ENCODE results near the gene DNTTIP2. TPM values are rescaled to one million over a fixed set of nuclear protein-coding genes. Genes with fewer than 3 reads are reported as not detected.
"Not testable (repeated sequence)": the region's sequence is repeated elsewhere in the genome, so short reads cannot be mapped to it uniquely, and the experiment has no call there.

DNTTIP2 gene
- total RNA-seq, 2 experiments from 2014 or later = 67.6 to 72.1 TPM

DNA sequence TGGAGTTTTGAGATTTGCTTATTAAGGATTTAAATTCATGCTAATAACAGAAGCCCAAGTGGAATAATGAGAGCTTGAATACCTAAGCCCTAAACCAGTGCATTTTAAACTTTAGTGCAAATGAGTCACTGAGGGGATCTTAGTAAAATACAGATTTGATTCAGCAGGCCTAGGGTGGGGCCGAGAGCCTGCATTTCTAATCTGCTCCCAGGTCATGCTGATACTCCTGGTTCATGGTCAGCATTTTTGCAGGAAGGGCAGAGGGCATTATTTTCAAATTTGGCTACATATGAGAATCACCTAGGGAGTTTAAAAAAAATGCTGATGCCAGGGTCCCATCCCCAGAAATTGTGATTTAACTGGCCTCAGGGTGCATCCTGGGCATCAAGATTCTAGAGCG lies 39.3 kb downstream of the DNTTIP2 start:
- Mint-ChIP-seq H3K27ac (no peak overlapping the region), H3K9me3 (ENCODE audit: insufficient read depth) (no peaks in the 10 kb centered on the region), H3K27me3 (ENCODE audit: low read depth) (no peaks in the 10 kb centered on the region), H3K4me3 (no peak overlapping the region), H3K36me3 (ENCODE audit: low read depth) (peaks cover 2% of the 10 kb centered on the region), H3K4me1 (ENCODE audit: low read depth) (peaks cover 7% of the 10 kb centered on the region)
- no peak for DNase-seq
- no peak for ATAC-seq
- POLR2A ChIA-PET = no interaction called here
- CTCF ChIA-PET = interaction anchor here (2.6 kb wide), 1 partner anchor 210 kb away, joined by 11 read pairs; no protein-coding TSS in a partner anchor

DNA sequence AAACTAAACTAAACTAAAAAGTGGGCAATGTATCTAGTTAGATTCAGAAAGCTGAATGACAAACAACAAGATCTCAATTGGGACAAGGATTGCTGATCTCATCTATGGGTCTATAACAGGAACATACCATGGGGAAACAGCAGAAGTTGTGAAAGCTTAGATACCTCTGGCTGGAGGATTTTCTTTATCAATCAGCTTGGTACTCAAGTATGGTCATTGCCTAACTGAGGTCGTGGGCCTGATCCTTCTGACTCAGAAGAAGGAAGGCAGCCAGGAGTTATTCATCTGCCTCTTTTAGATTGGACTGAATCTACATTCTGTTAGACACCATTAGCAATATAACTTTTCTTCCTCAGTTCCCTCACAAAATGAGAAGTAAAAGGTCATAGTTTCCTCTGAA lies 39.7 kb downstream of the DNTTIP2 start:
- Mint-ChIP-seq H3K36me3 (ENCODE audit: low read depth) (peaks cover 3% of the 10 kb centered on the region), H3K27me3 (ENCODE audit: low read depth) (no peaks in the 10 kb centered on the region), H3K27ac (no peak overlapping the region), H3K4me1 (ENCODE audit: low read depth) (peaks cover 2% of the 10 kb centered on the region), H3K9me3 (ENCODE audit: insufficient read depth) (no peaks in the 10 kb centered on the region), H3K4me3 (no peak overlapping the region)
- no peak for ATAC-seq
- DNase-seq = no peak
- ChIA-PET POLR2A (no interaction called here), CTCF (interaction anchor here (2.6 kb wide), 1 partner anchor 210 kb away, joined by 11 read pairs; no protein-coding TSS in a partner anchor)

DNA sequence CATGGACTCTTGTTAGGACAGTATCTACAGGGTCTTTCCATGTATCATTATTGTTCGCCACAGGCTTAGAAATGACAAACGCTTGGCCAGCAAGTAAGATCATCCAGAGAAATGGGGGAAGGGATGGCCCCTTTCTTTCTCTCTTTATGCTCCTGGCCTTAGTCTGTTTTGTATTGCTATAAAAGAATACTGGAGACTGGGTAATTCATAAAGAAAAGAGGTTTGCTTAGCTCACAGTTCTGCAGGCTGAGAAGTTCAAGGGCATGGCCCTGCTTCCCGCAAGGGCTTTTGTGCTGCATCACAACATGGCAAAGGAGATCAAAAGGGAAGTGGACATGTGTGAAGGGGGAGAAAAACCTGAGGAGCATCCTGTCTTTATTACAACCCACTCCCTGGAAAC lies 41.0 kb downstream of the DNTTIP2 start:
- peaks cover 5% of the 10 kb centered on the region for H3K36me3 Mint-ChIP-seq (ENCODE audit: low read depth)
- no peak overlapping the region for H3K27ac Mint-ChIP-seq
- CTCF ChIA-PET = interaction anchor here (1.3 kb wide), 1 partner anchor 24 kb away, joined by 3 read pairs; no protein-coding TSS in a partner anchor
- no peaks in the 10 kb centered on the region for H3K4me1 Mint-ChIP-seq (ENCODE audit: low read depth)
- H3K4me3 Mint-ChIP-seq = no peak overlapping the region
- no peak for ATAC-seq
- no peaks in the 10 kb centered on the region for H3K27me3 Mint-ChIP-seq (ENCODE audit: low read depth)
- POLR2A ChIA-PET = no interaction called here
- peaks cover 2% of the 10 kb centered on the region for H3K9me3 Mint-ChIP-seq (ENCODE audit: insufficient read depth)
- DNase-seq = no peak

DNA sequence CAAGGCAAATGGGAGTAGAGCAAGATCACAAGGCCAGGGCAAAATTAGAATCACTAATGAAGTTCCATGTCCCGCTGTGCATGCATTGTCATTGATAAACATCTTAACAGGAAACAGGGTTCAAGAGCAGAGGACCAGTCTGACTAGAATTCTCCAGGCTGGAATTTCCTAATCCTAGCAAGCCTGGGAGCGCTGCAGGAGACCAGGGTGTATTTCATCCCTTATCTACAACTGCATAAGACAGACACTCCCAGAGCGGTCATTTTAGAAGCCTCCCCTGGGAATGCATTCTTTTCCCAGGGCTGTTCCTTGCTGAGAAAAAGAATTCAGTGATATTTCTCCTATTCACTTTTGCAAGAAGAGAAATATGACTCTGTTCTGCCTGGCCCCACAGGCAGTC lies 45.7 kb downstream of the DNTTIP2 start:
- H3K27me3 Mint-ChIP-seq (ENCODE audit: low read depth); H3K36me3 Mint-ChIP-seq (ENCODE audit: low read depth); ATAC-seq; CTCF ChIA-PET; H3K4me1 Mint-ChIP-seq (ENCODE audit: low read depth); POLR2A ChIA-PET; H3K4me3 Mint-ChIP-seq; H3K9me3 Mint-ChIP-seq (ENCODE audit: insufficient read depth); H3K27ac Mint-ChIP-seq; DNase-seq: not testable (repeated sequence)

DNA sequence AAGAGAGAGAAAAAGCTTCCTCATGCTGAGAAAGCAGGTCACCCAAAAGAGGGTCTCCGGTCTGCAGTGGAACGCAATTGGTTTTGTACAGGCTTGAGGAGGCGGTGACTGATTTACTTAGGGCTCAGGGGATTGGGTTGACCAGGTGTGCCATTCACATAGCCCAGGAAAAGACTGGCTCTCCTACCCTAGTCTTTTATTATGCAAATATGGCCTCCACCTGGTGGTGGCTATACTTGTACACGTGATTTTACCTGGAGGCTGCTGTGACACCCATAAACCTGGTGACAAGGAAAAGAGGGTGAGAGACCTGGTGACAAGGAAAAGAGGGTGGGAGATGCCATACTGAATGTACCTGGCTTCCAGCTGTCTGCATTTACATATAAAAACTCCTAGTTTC lies 49.9 kb downstream of the DNTTIP2 start:
- peaks cover 2% of the 10 kb centered on the region for H3K27me3 Mint-ChIP-seq (ENCODE audit: low read depth)
- POLR2A ChIA-PET = no interaction called here
- H3K9me3 Mint-ChIP-seq (ENCODE audit: insufficient read depth) = peaks cover 8% of the 10 kb centered on the region
- no peak overlapping the region for H3K27ac Mint-ChIP-seq
- no peak overlapping the region for H3K4me3 Mint-ChIP-seq
- DNase-seq (no peak), ATAC-seq (no peak)
- H3K36me3 Mint-ChIP-seq (ENCODE audit: low read depth) = peaks cover 4% of the 10 kb centered on the region
- H3K4me1 Mint-ChIP-seq (ENCODE audit: low read depth) = peaks cover 8% of the 10 kb centered on the region
- CTCF ChIA-PET = interaction anchor here (1.2 kb wide), 1 partner anchor 14 kb away, joined by 4 read pairs; no protein-coding TSS in a partner anchor

DNA sequence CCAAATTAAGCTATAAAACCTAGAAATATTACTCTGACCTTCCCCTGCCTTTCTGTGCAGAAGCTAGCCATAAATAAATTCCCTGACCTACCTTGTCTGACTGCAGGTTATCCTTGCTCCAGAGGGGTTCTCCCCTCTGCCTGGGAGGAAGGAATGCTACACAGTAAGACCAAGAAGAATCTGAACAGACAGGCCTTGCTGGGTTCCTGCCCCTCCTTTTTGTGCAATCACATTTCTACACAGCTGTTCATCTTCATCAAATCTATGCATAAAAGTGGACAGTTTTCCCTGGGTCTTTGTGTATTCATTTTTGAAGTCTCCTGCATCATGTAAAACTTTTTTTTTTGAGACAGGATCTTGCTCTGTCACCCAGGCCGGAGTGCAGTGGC lies 50.6 kb downstream of the DNTTIP2 start:
- POLR2A ChIA-PET = interaction anchor here (0.6 kb wide), 1 partner anchor 171 kb away, joined by 3 read pairs; no protein-coding TSS in a partner anchor

DNA sequence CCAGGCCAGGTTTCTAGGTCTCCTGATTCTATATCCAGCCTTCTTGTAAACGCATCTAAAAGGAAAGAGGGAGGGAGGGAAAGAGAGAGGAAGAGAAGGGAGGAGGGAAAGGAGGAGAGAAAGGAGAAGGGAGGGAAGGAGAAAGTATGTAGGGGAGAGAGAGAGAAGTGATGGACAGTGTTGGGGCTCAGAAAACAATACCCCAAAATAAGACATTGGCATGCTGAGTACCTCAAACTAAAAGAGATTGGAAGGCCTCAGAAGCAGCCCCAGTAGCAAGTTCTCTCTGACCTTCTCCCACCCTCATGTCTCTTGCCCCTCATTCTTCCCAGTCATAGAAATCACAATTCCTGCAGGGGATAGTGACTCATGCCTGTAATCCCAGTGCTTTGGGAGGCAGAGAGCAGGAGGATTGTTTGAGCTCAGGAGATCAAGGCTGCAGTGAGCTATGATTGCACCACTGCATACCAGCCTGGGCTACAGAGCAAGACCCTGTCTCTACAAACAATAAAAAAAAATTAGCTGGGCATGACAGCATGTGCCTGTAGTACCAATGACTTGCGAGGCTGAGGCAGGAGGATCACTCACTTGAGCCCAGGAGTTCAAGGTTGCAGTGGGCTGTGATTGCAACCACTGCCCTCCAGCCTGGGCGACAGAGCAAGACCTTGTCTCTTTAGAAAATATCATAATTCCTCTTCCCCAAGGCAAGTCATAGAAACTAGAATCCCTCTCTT lies 51.2 kb downstream of the DNTTIP2 start:
- Mint-ChIP-seq H3K4me3 (no peak overlapping the region), H3K36me3 (ENCODE audit: low read depth) (peaks cover under 1% of the 10 kb centered on the region), H3K27ac (no peak overlapping the region), H3K9me3 (ENCODE audit: insufficient read depth) (peaks cover 5% of the 10 kb centered on the region), H3K4me1 (ENCODE audit: low read depth) (peaks cover 14% of the 10 kb centered on the region), H3K27me3 (ENCODE audit: low read depth) (peaks cover 2% of the 10 kb centered on the region)
- POLR2A ChIA-PET = interaction anchor here (0.6 kb wide), 2 partner anchors 18 to 170 kb away, joined by 3 read pairs; no protein-coding TSS in a partner anchor
- DNase-seq (no peak), ATAC-seq (no peak)
- CTCF ChIA-PET = interaction anchor here (0.9 kb wide), 1 partner anchor 14 kb away, joined by 3 read pairs; no protein-coding TSS in a partner anchor

More for the DNA sequence above, 50.6 kb downstream of the DNTTIP2 start:
- H3K36me3 Mint-ChIP-seq (ENCODE audit: low read depth) = peaks cover 4% of the 10 kb centered on the region
- H3K4me1 Mint-ChIP-seq (ENCODE audit: low read depth) = peaks cover 11% of the 10 kb centered on the region
- CTCF ChIA-PET = interaction anchor here (0.9 kb wide), 1 partner anchor 14 kb away, joined by 3 read pairs; no protein-coding TSS in a partner anchor
- H3K4me3 Mint-ChIP-seq = no peak overlapping the region
- peaks cover 8% of the 10 kb centered on the region for H3K9me3 Mint-ChIP-seq (ENCODE audit: insufficient read depth)
- no peak for ATAC-seq
- no peak for DNase-seq
- H3K27ac Mint-ChIP-seq = no peak overlapping the region
- H3K27me3 Mint-ChIP-seq (ENCODE audit: low read depth) = peaks cover 2% of the 10 kb centered on the region

DNA sequence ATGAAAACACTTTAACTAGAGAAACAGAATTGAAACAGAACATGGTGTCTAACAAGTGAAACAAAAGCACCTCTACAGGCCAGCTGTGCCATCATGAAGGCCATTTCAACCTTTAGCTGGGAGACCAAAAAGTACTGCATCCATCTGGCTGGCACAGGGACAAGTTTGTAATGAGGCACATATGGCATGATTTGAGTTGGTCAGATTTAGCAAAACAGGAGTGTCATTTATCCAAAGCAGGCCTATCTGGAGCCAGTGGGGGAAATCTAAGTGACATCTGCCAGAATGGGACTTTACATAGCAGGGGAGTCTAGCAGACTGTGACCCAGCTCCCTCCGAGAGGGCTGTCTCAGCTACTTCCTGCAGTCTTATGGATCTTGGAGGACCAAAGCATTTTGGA lies 51.9 kb downstream of the DNTTIP2 start:
- Mint-ChIP-seq H3K4me1 (ENCODE audit: low read depth) (peaks cover 14% of the 10 kb centered on the region), H3K27ac (no peak overlapping the region), H3K36me3 (ENCODE audit: low read depth) (no peaks in the 10 kb centered on the region), H3K27me3 (ENCODE audit: low read depth) (peaks cover 2% of the 10 kb centered on the region), H3K4me3 (no peak overlapping the region), H3K9me3 (ENCODE audit: insufficient read depth) (peaks cover 3% of the 10 kb centered on the region)
- POLR2A ChIA-PET = interaction anchor here (0.5 to 0.6 kb wide), 2 partner anchors 19 to 76 kb away, joined by 3 to 4 read pairs; no protein-coding TSS in a partner anchor
- DNase-seq (no peak), ATAC-seq (no peak)
- CTCF ChIA-PET = no interaction called here

DNA sequence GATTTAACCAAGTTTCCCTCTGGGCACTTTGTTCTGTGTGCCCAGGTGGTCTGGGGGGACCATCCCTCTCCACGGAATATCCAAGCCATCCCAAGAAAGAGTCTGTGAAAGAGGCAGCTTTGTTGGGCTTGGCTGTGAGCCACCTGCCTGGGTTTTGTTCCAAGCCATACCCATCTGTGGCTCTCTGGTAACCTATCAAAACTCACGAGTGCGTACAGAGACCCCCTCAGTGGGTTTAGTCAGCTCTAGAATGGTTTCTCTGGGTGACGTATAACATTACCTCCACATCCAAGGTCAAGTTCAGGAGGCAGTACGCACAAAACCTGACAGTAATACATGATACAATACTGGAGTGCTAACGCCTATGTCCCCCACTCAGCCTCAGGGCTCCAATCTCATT lies 54.2 kb downstream of the DNTTIP2 start:
- peaks cover 14% of the 10 kb centered on the region for H3K4me1 Mint-ChIP-seq (ENCODE audit: low read depth)
- DNase-seq (no peak), ATAC-seq (no peak)
- CTCF ChIA-PET = interaction anchor here (1.1 to 2.6 kb wide), 3 partner anchors 11 to 196 kb away, joined by 4 to 11 read pairs (median 7); no protein-coding TSS in a partner anchor
- H3K27ac Mint-ChIP-seq = no peak overlapping the region
- no peaks in the 10 kb centered on the region for H3K9me3 Mint-ChIP-seq (ENCODE audit: insufficient read depth)
- no peak overlapping the region for H3K4me3 Mint-ChIP-seq
- no peaks in the 10 kb centered on the region for H3K36me3 Mint-ChIP-seq (ENCODE audit: low read depth)
- POLR2A ChIA-PET = no interaction called here
- peaks cover 14% of the 10 kb centered on the region for H3K27me3 Mint-ChIP-seq (ENCODE audit: low read depth)

DNA sequence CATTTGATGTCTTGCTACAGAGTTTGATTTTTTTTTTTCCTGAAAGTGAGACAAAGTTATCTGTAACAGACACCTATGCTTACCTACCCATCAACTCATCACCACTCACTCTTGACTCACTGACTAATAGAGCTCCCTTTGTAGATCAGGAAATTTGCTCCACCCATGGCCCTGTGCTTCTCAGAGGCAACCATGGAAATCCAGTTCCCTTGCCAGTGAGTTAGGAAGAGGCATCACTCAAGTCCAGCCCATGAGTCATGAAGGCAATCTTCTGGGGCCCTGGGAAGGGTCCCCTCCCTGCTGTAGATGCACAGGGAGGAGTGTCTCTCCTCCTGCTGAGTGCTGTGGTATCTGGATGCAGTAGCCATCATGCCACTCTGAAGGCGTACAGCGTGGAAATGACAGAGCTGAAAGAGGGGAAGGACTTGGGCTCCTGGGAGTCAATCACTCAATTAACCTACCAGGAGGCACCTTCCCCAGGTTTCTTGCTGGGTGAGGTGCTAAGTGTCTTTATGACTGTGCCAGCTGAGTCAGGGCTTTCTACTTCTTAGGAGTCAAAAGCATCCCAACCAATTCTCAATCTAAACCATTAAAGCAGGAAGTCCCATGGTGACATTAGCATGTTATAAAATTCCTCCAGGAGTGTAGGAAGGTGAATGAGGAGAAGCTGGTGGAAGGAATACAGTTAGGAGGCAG lies 56.1 kb downstream of the DNTTIP2 start:
- ChIA-PET CTCF (interaction anchor here (1.3 to 2.6 kb wide), 2 partner anchors 9 to 194 kb away, joined by 4 to 11 read pairs; no protein-coding TSS in a partner anchor), POLR2A (interaction anchor here (0.7 kb wide), 1 partner anchor 769 kb away, joined by 3 read pairs; no protein-coding TSS in a partner anchor)
- DNase-seq (no peak), ATAC-seq (no peak)
- no peaks in the 10 kb centered on the region for H3K9me3 Mint-ChIP-seq (ENCODE audit: insufficient read depth)
- H3K4me3 Mint-ChIP-seq = no peak overlapping the region
- H3K4me1 Mint-ChIP-seq (ENCODE audit: low read depth) = peaks cover 22% of the 10 kb centered on the region
- H3K36me3 Mint-ChIP-seq (ENCODE audit: low read depth) = no peaks in the 10 kb centered on the region
- H3K27ac Mint-ChIP-seq = no peak overlapping the region
- peaks cover 17% of the 10 kb centered on the region for H3K27me3 Mint-ChIP-seq (ENCODE audit: low read depth)

DNA sequence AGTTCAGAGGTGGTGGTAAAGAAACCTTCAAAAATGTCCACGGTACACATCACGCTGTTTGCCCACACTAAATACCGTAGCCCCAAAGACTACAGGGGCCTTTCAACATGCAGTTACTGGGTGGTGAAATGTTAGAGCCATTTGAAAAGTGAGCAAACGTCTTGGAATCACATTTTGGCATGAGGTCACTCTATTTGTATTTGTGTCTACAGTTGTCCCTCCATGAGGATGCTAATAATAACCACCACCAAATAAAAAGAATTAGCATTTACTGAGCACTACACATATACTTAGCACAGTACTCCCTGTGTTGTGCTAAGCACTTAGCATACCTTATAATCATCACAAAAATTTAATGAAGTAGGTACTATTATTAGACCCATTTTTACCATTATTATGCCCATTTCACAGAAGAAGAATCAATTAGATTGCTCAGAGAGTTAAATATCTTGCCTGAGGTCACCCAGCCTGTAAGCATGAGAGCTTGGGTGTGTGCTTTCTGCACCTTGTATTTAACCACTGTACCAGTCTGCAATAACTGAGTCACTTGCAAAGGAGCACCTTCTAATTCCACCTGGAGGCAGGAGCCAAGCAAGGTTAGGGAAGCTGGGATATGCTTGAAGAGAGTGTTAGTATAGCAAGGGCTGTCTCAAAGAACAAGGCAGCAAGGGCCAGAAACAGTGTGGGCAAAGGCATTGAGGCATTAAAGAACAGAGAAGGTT lies 57.4 kb downstream of the DNTTIP2 start:
- no peaks in the 10 kb centered on the region for H3K9me3 Mint-ChIP-seq (ENCODE audit: insufficient read depth)
- DNase-seq = no peak
- peaks cover 17% of the 10 kb centered on the region for H3K27me3 Mint-ChIP-seq (ENCODE audit: low read depth)
- no peak overlapping the region for H3K27ac Mint-ChIP-seq
- CTCF ChIA-PET = no interaction called here
- H3K4me3 Mint-ChIP-seq = no peak overlapping the region
- H3K36me3 Mint-ChIP-seq (ENCODE audit: low read depth) = no peaks in the 10 kb centered on the region
- POLR2A ChIA-PET = interaction anchor here (0.6 kb wide), 1 partner anchor 14 kb away, joined by 3 read pairs; no protein-coding TSS in a partner anchor
- no peak for ATAC-seq
- H3K4me1 Mint-ChIP-seq (ENCODE audit: low read depth) = peaks cover 33% of the 10 kb centered on the region
